Prostate gland (tissue), 1 donor: Measurements from ENCODE around the gene WDR62.

Experiments
- POLR2A ChIP-seq: fragments of 450-650 bp; IDR thresholded peaks from one replicate; pipeline ENCODE4 v1.6.1; 2016; ENCODE audit warnings: antibody characterized with exemption, mild to moderate bottlenecking
- POLR2AphosphoS5 ChIP-seq: sonication (generic); formaldehyde crosslinking; IDR thresholded peaks from one replicate; pipeline ENCODE4 v1.6.1; 2017; ENCODE audit warnings: antibody characterized with exemption

GRCh38 chr19:36114721-36115452, 60.2 kb downstream of the WDR62 start, which contains the start of gene POLR2I:
- peak; percentile 49 for TF ChIP-seq POLR2A
- peak; percentile 84 for TF ChIP-seq POLR2AphosphoS5
